Stimulated activated CD4-positive, alpha-beta T cell treated with anti-CD3 and anti-CD28 coated beads, Interleukin-1b, Interleukin-23, amount 100 ng/mL, for 4 hours (primary cell): ENCODE data around the gene ANKEF1.
"Not testable (repeated sequence)": the region's sequence is repeated elsewhere in the genome, so short reads cannot be mapped to it uniquely, and the experiment has no call there.

Source experiments
- DNase-seq, 2 donors: peaks; one replicate each; pipeline ENCODE4 v3.0.0-alpha.2; 2020; ENCODE audit warnings: low read depth in 2 of 2

ANKEF1 gene

GRCh38 chr20:10032269-10032668 is 2.5 kb upstream of the ANKEF1 start:
- not testable (repeated sequence) for DNase-seq

DNA sequence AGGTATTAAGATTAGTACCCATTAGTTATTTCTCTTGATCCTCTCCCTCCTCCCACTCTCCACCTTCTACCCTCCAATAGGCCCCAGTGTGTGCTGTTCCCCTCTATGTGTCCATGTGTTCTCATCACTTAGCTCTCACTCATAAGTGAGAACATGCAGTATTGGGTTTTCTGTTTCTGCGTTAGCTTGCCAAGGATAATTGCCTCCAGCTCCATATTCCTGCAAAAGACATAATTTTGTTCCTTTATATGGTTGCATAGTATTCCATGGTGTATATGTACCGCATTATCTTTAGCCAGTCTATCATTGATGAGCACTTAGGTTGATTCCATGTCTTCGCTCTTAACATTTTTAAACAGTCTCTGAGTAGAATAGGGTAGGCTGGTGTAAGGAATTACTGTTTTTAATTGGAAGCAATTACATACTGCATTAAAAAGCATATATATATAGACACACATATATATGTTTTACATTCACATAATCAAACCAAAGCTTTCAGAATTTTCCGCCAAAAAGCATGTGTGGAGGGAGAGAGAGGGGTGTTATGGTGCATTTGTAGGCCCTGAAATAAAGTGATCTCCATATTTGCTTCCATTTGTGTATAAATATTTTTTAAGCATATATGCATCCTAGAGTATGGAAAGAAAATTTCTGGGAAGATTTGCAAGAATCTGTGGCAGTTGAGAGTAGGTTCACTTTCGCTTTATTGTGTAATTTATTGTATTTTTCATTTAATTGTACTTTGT is 709 bp upstream of the ANKEF1 start:
- DNase-seq = no peak

- DNase-seq = not testable (repeated sequence)
Observed at GRCh38 chr20:10036321-10036720, 1.5 kb downstream of the ANKEF1 start.

DNA sequence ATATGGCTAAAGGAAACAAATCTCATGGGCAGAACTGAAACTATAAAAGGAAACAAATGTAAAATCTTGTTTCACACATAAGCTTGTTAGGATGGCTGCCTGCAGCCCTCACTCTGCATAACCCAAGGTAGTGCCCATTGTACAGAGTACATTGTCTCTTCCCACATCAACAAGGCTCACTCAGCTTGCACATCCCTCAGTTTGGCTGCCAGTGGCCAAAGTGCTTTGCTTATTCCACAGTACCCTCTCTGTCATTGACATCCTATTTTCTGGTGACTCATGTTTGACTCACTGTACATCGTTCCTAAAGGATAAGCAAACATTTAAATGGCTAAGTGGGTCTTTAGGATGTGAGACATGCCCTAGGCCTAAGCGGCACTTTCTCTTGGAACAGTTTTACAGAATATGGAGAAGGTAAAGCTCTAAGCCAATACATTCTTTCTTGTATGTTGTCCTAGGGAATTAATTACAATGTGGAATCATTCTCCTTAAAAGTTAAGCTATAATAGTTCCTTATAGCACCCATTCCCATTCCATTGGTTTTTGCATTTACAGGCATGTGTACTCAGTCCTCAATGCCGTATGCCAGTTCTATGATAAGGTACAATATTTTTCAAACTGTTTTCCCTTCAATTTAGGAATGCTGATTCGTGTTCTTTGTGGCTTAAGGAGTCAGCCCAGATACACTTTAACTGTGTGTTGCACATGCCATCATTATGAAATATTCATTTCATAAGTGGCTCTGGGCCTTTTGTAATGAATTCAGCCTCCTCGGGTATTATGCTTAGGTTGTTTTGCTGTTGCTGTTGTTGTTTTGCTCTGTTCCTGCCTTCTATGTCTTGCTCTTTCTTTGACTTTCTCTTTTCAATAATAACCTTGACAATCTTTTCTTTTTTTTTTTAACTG is 5.5 kb downstream of the ANKEF1 start:
- no peak for DNase-seq

- DNase-seq = no peak
Observed at GRCh38 chr20:10042086-10042485, 7.3 kb downstream of the ANKEF1 start.

- DNase-seq = no peak
Observed at GRCh38 chr20:10047427-10047826, 12.6 kb downstream of the ANKEF1 start.

DNA sequence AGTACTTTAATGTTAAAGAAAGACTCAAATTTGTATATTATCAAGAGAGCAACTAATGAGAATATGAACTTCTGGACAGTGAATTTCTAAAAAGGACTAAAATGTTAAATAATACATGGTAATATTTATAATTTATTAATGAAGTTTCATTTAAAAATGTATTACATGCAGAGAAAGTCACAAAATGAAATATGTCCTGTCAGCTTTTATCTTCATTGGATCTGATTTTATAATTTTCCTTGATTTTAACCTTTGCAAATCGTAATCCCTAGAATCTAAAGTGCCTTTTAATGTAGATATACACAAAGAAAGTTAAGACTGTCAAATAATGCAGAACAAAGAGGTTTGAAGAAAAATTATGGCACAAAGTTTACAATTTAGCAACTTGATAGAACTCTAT is 16.4 kb downstream of the ANKEF1 start:
- DNase-seq = no peak

DNA sequence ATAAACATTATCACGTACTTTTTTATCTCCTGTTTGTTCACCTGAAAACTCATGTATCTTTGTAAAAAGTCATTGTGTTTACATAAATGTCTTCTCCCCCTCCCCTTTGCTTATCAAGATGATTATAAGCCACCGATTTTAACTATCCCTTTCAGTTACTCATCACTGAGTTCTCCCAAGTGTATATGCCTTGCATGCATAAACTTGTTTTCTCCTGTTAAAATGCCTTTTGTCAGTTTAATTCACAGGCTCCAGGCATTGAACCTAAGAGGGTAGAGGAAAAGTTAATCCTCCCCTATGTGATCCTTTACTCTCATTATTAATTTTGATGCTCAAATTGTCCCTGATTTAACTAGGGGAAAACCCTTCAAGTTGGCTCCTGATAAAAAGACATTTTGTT is 24.2 kb downstream of the ANKEF1 start:
- no peak for DNase-seq

DNA sequence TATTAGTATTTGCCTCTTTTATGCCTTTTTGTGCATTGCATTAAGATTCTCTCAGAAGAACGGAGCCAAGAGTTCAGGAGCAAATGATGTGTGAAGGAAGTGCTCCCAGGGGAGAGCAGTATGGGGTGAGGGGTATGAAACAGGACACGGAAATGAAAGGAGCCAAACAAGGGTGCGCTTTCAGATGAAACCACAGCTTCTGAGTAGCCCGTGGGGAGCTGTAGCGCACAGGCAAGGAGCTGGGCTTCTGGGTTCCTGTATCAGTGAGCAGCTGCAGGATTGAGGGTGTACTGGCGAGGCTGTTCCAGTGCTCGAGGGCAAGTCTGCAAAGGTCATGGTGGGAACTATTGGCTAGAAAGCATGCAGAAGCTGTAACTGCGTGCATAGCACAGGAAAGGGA is 25.4 kb downstream of the ANKEF1 start:
- no peak for DNase-seq

GRCh38 chr20:10061641-10062040 is 26.9 kb downstream of the ANKEF1 start:
- DNase-seq = no peak

- DNase-seq = no peak
Observed at GRCh38 chr20:10063482-10063881, 28.7 kb downstream of the ANKEF1 start.

DNA sequence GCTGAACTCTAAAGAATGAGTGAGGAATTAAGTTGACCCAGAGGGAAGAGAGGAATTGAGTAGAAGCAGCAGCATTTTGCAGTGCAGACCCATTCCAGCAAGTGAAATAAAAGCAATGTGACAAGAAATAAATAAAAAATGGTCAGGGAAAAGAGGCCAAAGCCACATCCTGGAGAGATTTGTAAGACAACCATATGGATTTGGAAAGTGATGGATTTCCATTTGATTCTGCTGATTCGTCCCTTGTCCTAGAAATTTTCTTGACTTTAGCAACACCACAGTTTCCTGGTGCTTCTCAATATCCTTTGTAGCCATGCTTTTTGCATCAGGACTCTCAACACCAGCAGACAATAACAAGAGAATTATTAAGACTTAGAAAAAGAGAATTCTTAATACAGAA is 29.8 kb downstream of the ANKEF1 start:
- DNase-seq = no peak

- DNase-seq = no peak
Observed at GRCh38 chr20:10065154-10065833, 30.5 kb downstream of the ANKEF1 start.

GRCh38 chr20:10067321-10067720 is 32.5 kb downstream of the ANKEF1 start:
- no peak for DNase-seq

DNA sequence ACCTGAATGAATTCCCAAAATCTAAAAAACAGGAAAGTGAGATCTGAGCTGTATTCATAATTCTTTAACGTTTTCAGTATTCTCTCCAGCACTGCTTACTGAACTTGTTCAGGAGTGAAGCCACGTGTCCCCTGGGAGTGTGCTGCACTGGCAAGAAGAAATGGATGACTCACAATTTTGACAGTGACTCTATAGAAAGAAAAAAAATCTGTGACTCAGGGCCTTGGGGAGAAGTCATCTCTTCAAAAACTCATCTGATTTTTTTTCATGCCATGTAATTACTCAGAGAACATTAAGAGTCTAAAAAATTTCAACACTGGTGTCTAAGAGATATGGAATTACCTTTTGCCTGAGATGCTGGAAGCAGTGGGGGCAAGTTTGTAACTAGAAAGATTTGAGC is 39.7 kb downstream of the ANKEF1 start:
- DNase-seq = no peak

DNA sequence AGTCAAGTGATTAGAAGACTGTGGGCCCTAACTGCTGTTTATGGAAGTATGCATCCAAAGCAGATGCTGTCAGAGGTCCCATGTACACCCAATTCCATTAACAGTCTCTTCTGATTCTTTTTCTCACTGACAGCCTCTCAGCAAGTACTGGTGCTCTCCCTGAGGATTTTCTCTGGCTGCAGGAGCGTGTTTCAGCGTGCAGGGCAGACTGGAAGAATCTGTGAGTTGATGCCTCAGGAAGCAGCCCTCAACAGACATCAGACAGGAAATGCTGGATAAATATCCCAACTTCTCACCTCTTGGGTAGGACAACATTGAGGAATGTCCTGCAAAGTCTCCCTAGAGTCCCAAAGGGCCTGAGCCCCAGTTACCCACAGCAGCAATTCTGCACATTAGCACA is 40.8 kb downstream of the ANKEF1 start:
- no peak for DNase-seq

GRCh38 chr20:10076126-10077080 is 41.6 kb downstream of the ANKEF1 start:
- DNase-seq = no peak

GRCh38 chr20:10077081-10077471 is 42.3 kb downstream of the ANKEF1 start:
- DNase-seq = no peak

- DNase-seq = no peak
Observed at GRCh38 chr20:10077886-10078285, 43.1 kb downstream of the ANKEF1 start.

DNA sequence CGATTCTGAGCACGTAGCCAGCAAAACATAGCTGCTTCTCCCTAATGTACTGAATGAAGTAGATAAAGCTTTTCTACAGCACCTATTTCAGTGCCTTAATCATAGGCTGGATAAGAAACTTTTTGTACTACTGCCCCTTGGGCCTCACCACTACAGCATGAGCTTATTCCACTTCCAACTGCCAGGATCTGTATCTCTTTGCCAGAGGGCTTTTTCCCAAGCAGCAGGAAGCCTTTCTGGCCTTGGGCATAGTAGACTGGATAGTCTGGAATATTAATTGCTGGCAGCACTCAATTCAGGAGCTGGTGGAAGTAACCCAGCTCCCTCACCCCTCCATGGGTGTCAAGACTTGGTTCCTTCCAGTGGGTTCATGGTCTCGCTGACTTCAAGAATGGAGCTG is 43.6 kb downstream of the ANKEF1 start:
- DNase-seq = no peak

DNA sequence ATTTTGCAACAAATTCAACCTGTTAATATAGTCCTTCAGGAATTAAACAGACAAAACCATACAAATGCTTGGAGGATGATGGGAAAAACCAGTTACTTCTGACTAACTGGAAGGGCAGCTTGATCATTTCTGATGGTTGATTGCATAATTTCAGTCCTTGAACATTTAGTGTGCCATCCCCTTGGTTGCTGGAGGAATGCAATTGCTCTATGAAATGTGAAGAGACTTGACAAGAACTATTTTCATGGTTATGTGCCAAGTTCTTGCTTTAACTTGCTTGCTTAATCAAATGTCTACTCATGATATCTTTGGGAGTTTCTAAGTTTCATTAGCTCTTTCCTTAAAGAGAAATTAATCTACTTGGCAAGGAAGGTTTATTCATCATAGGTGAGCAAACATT is 45.2 kb downstream of the ANKEF1 start:
- no peak for DNase-seq
